Umbilical cord (tissue), 2 donors: ENCODE data around the gene IFT57. TPM values are rescaled to one million over a fixed set of nuclear protein-coding genes. Genes with fewer than 3 reads are reported as not detected.
"Not testable (repeated sequence)": the region's sequence is repeated elsewhere in the genome, so short reads cannot be mapped to it uniquely, and the experiment has no call there.

Experiments
- DNase-seq: peaks from one replicate; pipeline ENCODE4 v3.0.0-alpha.2; 2015; ENCODE audit warnings: low spot score
- total RNA-seq: library from RNA; depleted of rRNA; stranded (reverse); fragments of >200 nt; gene quantifications from one replicate; pipeline ENCODE4 v1.2.3, GENCODE V29; 2014; ENCODE audit warnings: low replicate concordance; ENCODE audit not compliant: insufficient read depth

The IFT57 gene
- total RNA-seq, 1 donor from 2014 or later: 56.8 TPM

GRCh38 chr3:108159865-108160264 lies 62.4 kb downstream of the IFT57 start:
- DNase-seq: no peak

GRCh38 chr3:108159105-108159504 lies 63.1 kb downstream of the IFT57 start:
- no peak for DNase-seq

- DNase-seq: no peak
These were observed 64.0 kb downstream of the IFT57 start for GRCh38 chr3:108158251-108158650.

GRCh38 chr3:108157273-108157672 lies 65.0 kb downstream of the IFT57 start:
- DNase-seq: no peak

- DNase-seq: no peak
These were observed 65.8 kb downstream of the IFT57 start for GRCh38 chr3:108156312-108156853.

DNA sequence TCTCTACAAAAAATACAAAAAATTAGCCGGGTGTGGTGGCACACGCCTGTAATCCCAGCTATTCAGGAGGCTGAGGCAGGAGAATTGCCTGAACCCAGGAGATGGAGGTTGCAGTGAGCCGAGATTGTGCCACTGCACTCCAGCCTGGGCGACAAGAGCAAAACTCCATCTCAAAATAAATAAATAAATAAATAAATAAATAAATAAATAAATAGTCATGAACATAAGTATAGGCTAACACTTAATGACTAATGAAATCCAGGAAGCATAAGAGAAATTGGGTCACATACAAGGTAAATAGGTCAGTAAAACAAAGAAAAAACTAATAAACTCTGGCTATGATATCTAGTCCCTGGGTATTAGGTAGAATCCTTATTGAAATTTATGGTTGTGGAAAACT lies 66.6 kb downstream of the IFT57 start:
- DNase-seq: not testable (repeated sequence)

- DNase-seq: peak; percentile 35
These were observed 68.7 kb downstream of the IFT57 start for GRCh38 chr3:108153451-108153981.

DNA sequence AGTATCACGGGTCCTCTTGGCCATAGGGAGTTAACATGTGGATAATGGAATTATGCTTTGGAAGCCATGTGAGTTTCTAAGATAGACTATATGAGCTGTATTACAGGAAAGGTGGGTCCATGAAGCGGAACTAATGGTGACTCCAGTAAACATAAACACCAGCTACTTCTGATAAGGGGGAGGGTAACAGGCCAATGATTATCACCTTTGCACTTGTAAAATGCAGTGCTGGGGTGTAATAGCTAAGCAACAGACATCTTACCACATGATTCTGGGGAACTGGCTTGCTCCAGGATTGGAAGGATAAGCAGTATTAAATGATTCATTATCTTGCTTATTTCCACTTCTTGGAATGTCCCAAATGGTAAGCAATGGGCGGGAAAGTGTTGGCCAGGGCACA lies 70.0 kb downstream of the IFT57 start:
- DNase-seq: no peak

DNA sequence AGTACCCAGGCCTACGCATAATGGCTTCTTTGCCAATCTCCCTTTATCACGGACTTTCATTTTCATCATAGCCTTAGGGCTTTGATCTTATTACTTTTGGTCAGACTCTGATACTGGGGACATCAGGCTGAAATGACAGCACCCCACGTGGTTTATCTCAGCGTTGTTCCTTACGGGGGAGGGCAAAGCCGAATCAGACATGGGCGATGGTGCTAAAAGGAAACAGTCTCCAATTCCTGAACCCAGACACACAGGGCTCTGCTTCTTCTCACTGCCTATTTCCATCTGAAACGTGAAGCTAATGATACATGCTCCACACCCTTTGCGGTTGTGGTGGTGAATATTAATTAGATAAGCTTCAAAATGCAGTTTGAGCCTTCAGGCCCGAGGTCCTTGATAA lies 72.0 kb downstream of the IFT57 start:
- DNase-seq: no peak

- DNase-seq: no peak
These were observed 76.1 kb downstream of the IFT57 start for GRCh38 chr3:108146139-108146538.

GRCh38 chr3:108145578-108145977 lies 76.6 kb downstream of the IFT57 start:
- no peak for DNase-seq

- no peak for DNase-seq
These were observed 84.8 kb downstream of the IFT57 start for GRCh38 chr3:108137460-108137814.

DNA sequence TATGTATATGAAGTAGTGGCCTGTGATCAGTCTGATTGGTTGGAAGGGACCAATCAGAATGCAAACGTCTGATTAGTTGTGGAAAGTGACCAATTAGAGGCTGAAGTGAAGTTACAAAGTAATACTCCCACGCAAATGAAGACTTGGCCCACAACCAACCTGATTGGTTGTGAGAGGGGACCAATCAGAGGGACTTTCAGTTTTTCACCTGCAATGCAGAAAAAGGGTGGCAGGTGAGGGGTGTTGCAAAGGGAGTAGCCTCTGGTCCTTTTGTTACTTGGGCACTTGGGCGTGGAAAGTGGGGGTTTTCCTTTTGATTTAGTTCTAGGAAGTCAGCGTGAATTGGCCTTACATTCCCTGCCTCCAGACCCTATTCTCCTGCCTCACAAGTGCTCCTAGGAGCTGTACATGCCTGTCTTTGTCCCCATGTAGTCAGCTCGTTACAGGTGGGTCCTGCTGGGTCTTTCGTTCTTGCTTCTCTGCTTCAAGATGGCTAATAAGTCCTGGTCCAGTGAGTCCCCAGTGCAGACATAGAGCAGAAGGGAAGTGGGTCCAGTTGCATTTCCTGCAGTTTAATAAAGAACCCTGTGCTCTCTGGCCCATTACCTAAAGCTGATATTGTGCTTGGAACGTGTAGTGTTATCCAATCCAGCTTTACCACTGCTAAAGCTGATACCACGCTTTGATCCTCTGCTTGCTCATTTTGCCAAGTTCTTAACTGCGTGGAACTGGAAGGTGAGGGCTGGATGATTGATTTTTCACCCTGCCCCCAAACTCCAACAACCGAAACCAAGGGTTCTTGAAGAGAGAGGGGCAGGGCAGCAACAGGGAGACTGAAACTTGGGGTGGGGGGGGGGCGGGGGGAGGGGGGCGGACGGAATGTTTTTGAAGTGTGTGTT lies 85.4 kb downstream of the IFT57 start:
- no peak for DNase-seq

GRCh38 chr3:108134555-108134880 lies 87.7 kb downstream of the IFT57 start:
- no peak for DNase-seq

- no peak for DNase-seq
These were observed 88.2 kb downstream of the IFT57 start for GRCh38 chr3:108133858-108134554.

GRCh38 chr3:108133048-108133369 lies 89.2 kb downstream of the IFT57 start:
- DNase-seq: no peak

DNA sequence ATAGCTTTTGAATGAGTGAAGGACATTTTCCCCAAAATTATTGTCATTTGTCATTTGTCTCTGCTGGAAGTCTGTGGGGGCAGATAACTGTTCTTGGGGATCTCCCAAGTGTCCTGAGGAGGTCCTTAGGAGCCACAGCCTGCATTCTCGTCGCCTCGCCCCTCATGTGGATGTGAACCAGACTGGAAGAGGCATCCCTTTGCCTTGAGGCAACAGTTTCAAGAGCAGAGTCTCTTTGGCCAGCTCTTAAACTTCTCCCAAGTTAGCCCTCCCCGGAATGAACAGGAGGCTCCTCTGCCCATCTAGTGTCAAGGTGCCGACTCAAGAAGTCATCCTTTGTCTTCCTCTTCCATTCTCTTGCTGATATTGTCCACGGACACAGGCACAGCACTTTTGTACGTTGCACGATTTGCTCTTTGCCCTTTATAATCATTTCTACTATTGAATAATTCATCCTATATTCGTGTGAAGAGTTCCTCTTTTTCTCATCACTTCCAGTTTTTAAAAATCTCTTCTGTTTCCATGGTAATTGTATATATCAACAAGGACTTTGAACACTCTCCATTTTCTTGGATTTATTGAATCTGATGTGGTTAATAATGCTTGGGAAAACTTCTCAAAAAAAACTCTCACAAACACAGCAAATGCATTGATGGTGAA lies 90.6 kb downstream of the IFT57 start:
- DNase-seq: no peak

DNA sequence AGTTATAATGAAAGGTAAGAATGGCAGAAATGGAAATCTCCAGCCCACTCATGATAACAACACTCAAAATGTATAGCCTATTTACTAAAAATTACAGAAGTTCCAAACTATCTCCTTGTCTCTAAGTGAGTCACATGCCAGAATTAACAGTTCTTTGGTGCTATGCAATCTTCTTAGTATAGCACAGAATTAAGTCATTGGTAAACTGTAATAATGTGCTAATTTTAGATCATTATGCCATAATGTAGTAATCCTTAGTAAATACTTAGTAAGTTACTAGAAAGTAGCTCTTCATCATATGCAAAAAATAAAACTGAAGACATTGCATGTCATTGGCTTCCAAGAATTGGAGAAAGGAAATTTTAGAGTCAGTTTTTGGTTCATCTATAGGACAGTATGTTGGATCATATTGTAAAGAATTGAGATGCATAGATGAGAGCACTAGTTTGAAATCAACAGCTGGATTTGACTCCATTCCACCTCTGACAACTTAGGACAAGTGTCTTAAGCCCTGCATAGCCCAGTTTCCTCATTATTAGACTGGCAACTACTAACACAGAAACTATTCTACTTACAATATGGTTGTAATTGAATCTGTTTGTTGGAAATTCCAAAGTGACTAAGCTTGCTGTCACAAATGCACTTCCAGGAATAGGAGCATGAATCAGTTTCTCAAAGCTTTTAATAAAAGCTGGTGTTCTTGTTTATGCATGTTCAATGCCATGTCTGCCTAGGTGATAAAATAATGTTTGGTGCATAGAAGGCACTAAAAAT lies 91.3 kb downstream of the IFT57 start:
- no peak for DNase-seq

DNA sequence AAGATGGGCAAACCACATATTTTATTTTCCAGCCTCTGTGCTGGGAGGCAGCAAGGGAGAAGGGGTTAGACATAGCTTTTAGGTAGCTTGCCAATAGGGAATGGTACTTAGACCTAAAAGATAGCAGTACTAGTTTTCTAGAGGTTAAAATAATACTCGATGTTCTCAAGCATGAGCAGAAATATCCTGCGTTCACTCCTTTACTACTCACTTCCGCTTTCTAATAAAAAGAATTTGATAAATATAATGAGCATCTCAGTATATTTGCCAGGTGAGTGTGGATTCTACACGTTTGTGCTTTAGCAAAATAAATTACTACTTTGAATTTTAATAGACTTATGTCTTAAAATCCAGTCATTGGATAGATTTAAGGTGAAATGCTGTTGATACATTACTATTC lies 92.0 kb downstream of the IFT57 start:
- no peak for DNase-seq

GRCh38 chr3:108127301-108127988 lies 94.8 kb downstream of the IFT57 start:
- no peak for DNase-seq

GRCh38 chr3:108126348-108126747 lies 95.9 kb downstream of the IFT57 start:
- no peak for DNase-seq
